Panc1 (cell line): Measurements from ENCODE around the gene C17orf50.

ENCODE experiments used
- POLR2AphosphoS5 ChIP-seq: IDR thresholded peaks from 2 replicates; pipeline ENCODE4 v1.6.1; 2012; ENCODE audit warnings: mild to moderate bottlenecking, low read depth, low read length, moderate library complexity
- TF ChIP-seq, protein P1 (sequence below): fragments of 450-650 bp; IDR thresholded peaks from 2 replicates; pipeline ENCODE4 v1.5.1; 2017; ENCODE audit warnings: mild to moderate bottlenecking
- TF ChIP-seq, protein P2 (sequence below), 2 experiments: IDR thresholded peaks; 2 replicates each; pipeline ENCODE4 v1.6.1; 2011 to 2012; ENCODE audit warnings: low read depth in 2 of 2, control low read depth in 1 of 2, low read length in 1 of 2, mild to moderate bottlenecking in 1 of 2, moderate library complexity in 1 of 2; ENCODE audit not compliant: insufficient read depth in 1 of 2

DNA sequence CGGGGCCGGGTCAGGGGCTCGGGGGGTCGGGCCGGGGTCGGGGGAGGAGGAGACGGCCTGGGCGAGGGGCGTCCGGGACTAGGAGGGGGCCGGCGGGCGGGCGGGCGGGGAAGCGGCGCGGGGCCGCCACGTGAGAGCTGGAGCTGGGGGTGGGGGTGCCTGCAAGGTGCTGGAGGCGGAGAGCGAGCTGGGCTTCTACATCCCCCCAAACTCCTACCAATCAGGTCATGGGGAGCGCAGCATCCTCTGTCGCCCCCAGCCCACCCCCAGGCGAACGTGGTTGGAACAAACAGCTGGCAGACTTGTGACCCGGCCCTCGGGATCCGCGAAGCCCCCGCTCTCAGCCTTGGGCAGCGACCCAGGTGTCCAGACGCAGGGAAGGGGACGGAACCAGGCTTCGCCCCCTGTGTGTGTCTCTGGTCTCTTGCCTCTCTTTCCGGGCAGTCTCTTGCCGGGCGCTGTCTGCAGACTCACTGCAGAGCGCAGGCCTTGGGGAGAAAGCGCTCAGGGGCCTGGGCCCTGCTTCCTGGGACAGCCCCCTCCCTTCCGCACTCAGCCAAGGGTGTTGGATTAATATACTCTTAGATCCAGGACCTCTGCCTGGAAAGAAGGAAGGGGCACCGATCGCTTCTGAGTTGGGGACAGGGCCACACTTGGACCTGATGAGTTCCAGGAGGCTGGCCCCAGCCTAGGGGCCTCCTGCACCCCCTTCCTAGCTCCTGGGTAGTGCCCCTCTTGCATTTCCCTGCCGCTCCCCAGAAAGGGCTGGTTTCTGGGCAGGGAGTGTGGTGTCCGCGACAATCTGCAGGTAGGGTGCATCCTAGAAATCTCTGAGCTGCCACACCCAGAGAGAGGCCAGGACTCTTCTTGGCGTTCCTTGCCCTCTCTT, 28.5 kb upstream of the C17orf50 start:
- TF ChIP-seq, protein P1, sequence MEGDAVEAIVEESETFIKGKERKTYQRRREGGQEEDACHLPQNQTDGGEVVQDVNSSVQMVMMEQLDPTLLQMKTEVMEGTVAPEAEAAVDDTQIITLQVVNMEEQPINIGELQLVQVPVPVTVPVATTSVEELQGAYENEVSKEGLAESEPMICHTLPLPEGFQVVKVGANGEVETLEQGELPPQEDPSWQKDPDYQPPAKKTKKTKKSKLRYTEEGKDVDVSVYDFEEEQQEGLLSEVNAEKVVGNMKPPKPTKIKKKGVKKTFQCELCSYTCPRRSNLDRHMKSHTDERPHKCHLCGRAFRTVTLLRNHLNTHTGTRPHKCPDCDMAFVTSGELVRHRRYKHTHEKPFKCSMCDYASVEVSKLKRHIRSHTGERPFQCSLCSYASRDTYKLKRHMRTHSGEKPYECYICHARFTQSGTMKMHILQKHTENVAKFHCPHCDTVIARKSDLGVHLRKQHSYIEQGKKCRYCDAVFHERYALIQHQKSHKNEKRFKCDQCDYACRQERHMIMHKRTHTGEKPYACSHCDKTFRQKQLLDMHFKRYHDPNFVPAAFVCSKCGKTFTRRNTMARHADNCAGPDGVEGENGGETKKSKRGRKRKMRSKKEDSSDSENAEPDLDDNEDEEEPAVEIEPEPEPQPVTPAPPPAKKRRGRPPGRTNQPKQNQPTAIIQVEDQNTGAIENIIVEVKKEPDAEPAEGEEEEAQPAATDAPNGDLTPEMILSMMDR, result no peak
- TF ChIP-seq, protein P2, sequence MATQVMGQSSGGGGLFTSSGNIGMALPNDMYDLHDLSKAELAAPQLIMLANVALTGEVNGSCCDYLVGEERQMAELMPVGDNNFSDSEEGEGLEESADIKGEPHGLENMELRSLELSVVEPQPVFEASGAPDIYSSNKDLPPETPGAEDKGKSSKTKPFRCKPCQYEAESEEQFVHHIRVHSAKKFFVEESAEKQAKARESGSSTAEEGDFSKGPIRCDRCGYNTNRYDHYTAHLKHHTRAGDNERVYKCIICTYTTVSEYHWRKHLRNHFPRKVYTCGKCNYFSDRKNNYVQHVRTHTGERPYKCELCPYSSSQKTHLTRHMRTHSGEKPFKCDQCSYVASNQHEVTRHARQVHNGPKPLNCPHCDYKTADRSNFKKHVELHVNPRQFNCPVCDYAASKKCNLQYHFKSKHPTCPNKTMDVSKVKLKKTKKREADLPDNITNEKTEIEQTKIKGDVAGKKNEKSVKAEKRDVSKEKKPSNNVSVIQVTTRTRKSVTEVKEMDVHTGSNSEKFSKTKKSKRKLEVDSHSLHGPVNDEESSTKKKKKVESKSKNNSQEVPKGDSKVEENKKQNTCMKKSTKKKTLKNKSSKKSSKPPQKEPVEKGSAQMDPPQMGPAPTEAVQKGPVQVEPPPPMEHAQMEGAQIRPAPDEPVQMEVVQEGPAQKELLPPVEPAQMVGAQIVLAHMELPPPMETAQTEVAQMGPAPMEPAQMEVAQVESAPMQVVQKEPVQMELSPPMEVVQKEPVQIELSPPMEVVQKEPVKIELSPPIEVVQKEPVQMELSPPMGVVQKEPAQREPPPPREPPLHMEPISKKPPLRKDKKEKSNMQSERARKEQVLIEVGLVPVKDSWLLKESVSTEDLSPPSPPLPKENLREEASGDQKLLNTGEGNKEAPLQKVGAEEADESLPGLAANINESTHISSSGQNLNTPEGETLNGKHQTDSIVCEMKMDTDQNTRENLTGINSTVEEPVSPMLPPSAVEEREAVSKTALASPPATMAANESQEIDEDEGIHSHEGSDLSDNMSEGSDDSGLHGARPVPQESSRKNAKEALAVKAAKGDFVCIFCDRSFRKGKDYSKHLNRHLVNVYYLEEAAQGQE (IDR thresholded peaks at IDR 0.05; ENCODE audit: insufficient read depth in 1 of 2, low read depth in 2 of 2, low read length in 1 of 2), result no peak
- TF ChIP-seq POLR2AphosphoS5, result no peak
